Activated T-cell treated with anti-CD3 and anti-CD28 coated beads, Interleukin-2, amount 50 U/mL, for 4 hours (primary cell): ENCODE data around the gene UNC79. TPM values are rescaled to one million over a fixed set of nuclear protein-coding genes. Genes with fewer than 3 reads are reported as not detected.
A peak's percentile ranks its signal among the peaks of the same experiment; 100 is the strongest.

Experiments
- ATAC-seq, 2 donors: fragments of 200-7000 bp; cut with Tn5 transposase; one replicate each; pipeline ENCODE4 v1.10.0; 2021
- DNase-seq: peaks from one replicate; pipeline ENCODE4 v3.0.0-alpha.2; 2020
- H3K27me3 Mint-ChIP-seq: one replicate; pipeline ENCODE4 v1.8.0; 2021; ENCODE audit warnings: low read depth, mixed read lengths
- H3K36me3 Mint-ChIP-seq: one replicate; pipeline ENCODE4 v1.8.0; 2022; ENCODE audit warnings: mixed read lengths; ENCODE audit not compliant: insufficient read depth
- H3K4me1 Mint-ChIP-seq: one replicate; pipeline ENCODE4 v1.8.0; 2021; ENCODE audit warnings: low read depth, mixed read lengths
- H3K4me3 Mint-ChIP-seq: one replicate; pipeline ENCODE4 v1.8.0; 2021; ENCODE audit warnings: mild to moderate bottlenecking, moderate library complexity, mixed read lengths
- H3K9me3 Mint-ChIP-seq: one replicate; pipeline ENCODE4 v1.8.0; 2021; ENCODE audit warnings: mixed read lengths
- total RNA-seq, 3 donors: library from RNA; stranded (reverse); gene quantifications; one replicate each; pipeline ENCODE4 v1.2.1, GENCODE V29; 2021

UNC79 gene
- total RNA-seq, 3 donors from 2014 or later, result not detected

DNA sequence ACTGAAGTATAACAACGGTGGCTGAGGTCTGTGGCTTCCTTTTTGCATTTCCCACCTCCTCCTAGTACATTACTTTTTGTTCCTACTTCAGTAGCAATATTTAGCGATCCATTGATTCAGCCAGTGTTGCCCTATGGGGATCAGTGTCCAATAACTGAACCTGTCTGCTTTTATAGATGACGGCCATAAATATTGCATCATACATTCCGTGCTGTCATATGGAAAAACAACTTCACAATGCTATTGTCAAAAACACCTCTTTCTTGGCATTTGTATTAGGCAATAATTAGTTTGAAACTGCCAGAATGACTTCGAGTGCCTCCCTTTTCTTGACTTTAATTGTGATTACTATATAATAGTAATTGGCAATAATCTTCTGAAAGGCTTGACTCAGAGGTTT, 208.1 kb downstream of the UNC79 start:
- no peak for ATAC-seq
- no peak for DNase-seq
- no peak overlapping the region for H3K4me3 Mint-ChIP-seq
- H3K9me3 Mint-ChIP-seq, result no peaks in the 10 kb centered on the region
- H3K36me3 Mint-ChIP-seq, result no peaks in the 10 kb centered on the region
- H3K27me3 Mint-ChIP-seq, result peaks cover 36% of the 10 kb centered on the region
- H3K4me1 Mint-ChIP-seq, result no peaks in the 10 kb centered on the region

- H3K4me3 Mint-ChIP-seq, result no peak overlapping the region
- H3K36me3 Mint-ChIP-seq, result no peaks in the 10 kb centered on the region
- no peak for ATAC-seq
- H3K27me3 Mint-ChIP-seq, result peaks cover 37% of the 10 kb centered on the region
- H3K4me1 Mint-ChIP-seq, result no peaks in the 10 kb centered on the region
- peaks cover 6% of the 10 kb centered on the region for H3K9me3 Mint-ChIP-seq
- DNase-seq, result no peak
These were observed 212.4 kb downstream of the UNC79 start for GRCh38 chr14:93643127-93643526.

DNA sequence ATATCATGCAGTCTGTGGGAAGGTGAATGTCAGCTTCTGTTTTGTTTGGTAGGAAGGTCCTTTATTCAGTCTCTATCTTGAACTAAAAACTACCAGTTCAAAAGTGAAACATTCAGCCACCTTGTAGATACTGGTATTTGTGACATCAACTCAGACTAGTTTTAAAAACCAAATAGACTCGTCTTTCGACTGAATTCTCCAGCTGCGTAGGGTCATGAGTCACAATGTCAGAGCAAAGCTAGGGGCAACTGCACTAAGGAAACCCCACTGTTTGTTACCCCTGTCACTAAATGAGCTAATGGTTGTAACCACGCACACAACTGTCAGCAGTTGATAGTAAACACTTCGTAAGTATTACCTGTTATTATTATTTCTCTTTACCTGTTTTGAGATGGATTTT, 212.9 kb downstream of the UNC79 start:
- peaks cover 37% of the 10 kb centered on the region for H3K27me3 Mint-ChIP-seq

DNA sequence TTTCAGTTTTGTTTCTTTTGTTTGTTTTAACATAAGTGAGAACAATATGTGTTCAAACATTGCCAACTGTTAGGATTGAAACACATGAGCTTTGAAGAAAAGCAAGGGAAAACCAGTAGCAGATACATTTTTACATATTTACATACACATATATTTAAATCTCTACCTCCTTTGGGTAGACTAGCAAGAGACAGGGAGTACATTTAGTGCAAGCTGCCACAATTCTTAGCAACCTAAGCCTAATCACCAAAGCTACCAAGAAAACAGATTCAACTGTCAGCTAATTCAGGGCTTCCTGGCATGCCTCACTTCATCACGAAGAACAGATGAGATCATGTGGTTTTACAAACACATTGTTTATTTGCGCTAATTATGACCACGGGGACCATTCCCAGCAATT, 214.5 kb downstream of the UNC79 start:
- ATAC-seq, result no peak
- Mint-ChIP-seq H3K27me3 (peaks cover 29% of the 10 kb centered on the region), H3K9me3 (peaks cover 10% of the 10 kb centered on the region), H3K36me3 (no peaks in the 10 kb centered on the region), H3K4me3 (no peak overlapping the region), H3K4me1 (no peaks in the 10 kb centered on the region)
- no peak for DNase-seq

More for the DNA sequence above, 212.9 kb downstream of the UNC79 start:
- Mint-ChIP-seq H3K9me3 (peaks cover 10% of the 10 kb centered on the region), H3K4me1 (no peaks in the 10 kb centered on the region), H3K4me3 (no peak overlapping the region), H3K36me3 (no peaks in the 10 kb centered on the region)
- no peak for ATAC-seq
- DNase-seq, result no peak

- ATAC-seq, result peak; percentile 85
- DNase-seq, result no peak
- Mint-ChIP-seq H3K9me3 (peaks cover 10% of the 10 kb centered on the region), H3K27me3 (peaks cover 29% of the 10 kb centered on the region), H3K36me3 (no peaks in the 10 kb centered on the region), H3K4me3 (no peak overlapping the region), H3K4me1 (no peaks in the 10 kb centered on the region)
These were observed 217.9 kb downstream of the UNC79 start for GRCh38 chr14:93648440-93649168.

- Mint-ChIP-seq H3K27me3 (peaks cover 35% of the 10 kb centered on the region), H3K4me1 (no peaks in the 10 kb centered on the region), H3K9me3 (no peaks in the 10 kb centered on the region), H3K4me3 (no peak overlapping the region), H3K36me3 (no peaks in the 10 kb centered on the region)
- no peak for ATAC-seq
- DNase-seq, result no peak
These were observed 223.9 kb downstream of the UNC79 start for GRCh38 chr14:93654599-93654998.

DNA sequence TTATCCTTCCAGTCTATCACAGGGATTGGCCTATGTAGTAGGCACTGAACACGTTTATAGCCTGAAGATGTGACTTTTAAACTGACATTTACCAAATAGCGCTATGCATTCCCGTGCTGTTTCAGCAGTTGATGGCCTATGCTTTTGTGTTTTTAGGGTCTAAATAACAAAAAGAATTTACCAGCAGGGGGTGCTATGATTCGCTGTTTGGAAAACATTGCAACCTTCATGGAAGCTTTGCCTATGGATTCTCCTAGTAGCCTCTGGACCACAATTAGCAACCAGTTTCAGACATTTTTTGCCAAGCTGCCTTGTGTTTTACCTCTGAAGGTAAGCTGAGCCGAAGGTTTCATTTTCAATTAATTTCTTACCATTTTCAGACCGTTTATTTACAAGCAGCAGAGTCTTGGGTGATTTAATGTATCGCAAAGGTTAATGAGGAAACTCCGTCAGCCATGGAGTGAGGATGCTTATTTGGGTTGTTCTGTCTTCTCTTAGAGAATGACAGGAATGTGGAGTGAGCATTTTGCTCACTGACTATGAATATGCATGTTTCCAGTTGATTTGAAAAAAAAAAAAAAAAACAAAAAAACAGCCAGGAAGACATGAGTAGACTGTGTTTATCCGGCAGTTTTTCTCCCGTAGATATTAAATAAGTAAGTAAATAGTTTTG, 224.5 kb downstream of the UNC79 start:
- no peaks in the 10 kb centered on the region for H3K4me1 Mint-ChIP-seq
- no peaks in the 10 kb centered on the region for H3K9me3 Mint-ChIP-seq
- ATAC-seq, result no peak
- H3K27me3 Mint-ChIP-seq, result peaks cover 35% of the 10 kb centered on the region
- DNase-seq, result no peak
- no peaks in the 10 kb centered on the region for H3K36me3 Mint-ChIP-seq
- H3K4me3 Mint-ChIP-seq, result no peak overlapping the region

GRCh38 chr14:93657875-93658274, 227.1 kb downstream of the UNC79 start:
- no peaks in the 10 kb centered on the region for H3K4me1 Mint-ChIP-seq
- no peak overlapping the region for H3K4me3 Mint-ChIP-seq
- H3K27me3 Mint-ChIP-seq, result peaks cover 30% of the 10 kb centered on the region
- H3K36me3 Mint-ChIP-seq, result no peaks in the 10 kb centered on the region
- no peak for DNase-seq
- H3K9me3 Mint-ChIP-seq, result no peaks in the 10 kb centered on the region
- ATAC-seq, result no peak

DNA sequence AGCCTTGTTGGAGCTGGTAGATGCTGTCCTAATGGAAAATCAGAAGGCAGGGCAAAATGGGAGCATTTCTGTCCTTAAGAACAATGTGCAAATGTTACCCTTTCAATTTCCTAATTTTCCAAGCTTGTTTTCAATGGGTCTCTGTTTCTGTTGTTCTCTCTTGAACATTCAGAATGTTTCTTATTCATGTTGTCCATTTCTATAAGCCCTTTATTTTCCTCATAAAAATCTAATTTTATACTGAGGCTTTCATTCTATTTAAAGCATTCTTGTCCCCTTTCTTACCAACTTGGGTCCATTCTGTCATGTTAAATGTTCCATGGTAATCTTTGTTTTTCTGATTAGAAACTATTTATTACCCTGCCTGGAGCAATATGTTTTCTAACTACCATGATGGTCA, 232.6 kb downstream of the UNC79 start:
- H3K4me1 Mint-ChIP-seq, result no peaks in the 10 kb centered on the region
- H3K27me3 Mint-ChIP-seq, result peaks cover 4% of the 10 kb centered on the region
- DNase-seq (no peak), ATAC-seq (no peak)
- peaks cover 28% of the 10 kb centered on the region for H3K9me3 Mint-ChIP-seq
- peaks cover 2% of the 10 kb centered on the region for H3K36me3 Mint-ChIP-seq
- no peak overlapping the region for H3K4me3 Mint-ChIP-seq

DNA sequence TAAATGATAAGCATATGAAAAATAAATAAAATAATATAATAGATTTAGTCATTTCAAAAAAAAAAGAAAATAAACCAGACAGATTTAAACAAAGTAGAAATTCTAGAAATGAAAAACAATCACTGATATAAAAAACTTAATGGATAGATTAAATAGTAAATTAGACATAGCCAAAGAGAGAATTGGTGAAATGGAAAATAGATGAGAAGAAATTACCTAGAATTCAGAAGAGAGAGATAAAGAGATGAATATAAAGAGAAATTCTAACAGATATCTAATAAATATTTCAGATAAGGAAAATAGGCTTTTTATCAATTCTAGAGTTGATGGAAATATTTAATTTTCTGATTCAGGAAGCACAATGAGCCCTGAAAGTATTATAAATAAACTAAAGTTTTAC, 234.4 kb downstream of the UNC79 start:
- Mint-ChIP-seq H3K36me3 (peaks cover 2% of the 10 kb centered on the region), H3K4me3 (no peak overlapping the region), H3K9me3 (peaks cover 28% of the 10 kb centered on the region), H3K27me3 (peaks cover 2% of the 10 kb centered on the region), H3K4me1 (no peaks in the 10 kb centered on the region)
- ATAC-seq (no peak), DNase-seq (no peak)

DNA sequence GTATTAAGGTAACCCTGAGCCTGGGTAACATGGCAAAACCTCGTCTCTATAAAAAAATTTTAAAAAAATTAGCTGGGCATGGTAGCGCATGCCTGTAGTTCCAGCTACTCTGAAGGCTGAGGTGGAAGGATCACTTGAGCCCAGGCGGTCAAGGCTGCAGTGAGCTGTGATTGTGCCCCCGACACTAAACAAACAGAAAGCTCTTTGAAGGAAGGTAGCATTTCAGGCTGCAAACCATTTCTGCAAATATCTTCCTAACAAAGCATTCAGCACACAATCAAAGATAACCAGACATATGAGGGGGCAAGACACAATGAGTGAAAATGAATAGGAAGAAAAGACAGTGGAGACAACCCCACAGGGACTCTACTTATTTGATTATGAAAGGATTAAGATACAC, 238.9 kb downstream of the UNC79 start:
- Mint-ChIP-seq H3K36me3 (peaks cover 2% of the 10 kb centered on the region), H3K9me3 (peaks cover 26% of the 10 kb centered on the region), H3K4me3 (no peak overlapping the region), H3K27me3 (peaks cover 2% of the 10 kb centered on the region), H3K4me1 (no peaks in the 10 kb centered on the region)
- no peak for DNase-seq
- no peak for ATAC-seq

DNA sequence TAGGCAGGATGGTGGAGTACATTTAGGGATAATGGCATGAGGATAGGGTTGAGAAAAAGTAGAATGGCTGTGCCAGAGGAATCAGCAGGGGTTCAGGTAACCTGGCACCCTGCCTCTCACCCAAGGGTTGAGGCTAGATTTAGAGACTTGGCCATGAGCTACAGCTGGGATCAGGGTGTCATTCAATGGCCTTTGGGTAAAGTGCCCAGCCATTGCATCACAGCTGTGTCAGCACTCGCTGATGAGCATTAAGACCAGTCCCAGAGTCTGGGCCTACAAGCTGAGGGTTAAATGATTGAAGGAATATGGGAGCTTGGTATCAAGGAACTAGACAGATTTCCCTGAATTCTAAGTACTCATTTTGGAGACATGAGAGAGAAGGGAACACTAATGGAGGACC, 243.6 kb downstream of the UNC79 start:
- Mint-ChIP-seq H3K9me3 (no peaks in the 10 kb centered on the region), H3K36me3 (no peaks in the 10 kb centered on the region), H3K4me3 (no peak overlapping the region), H3K4me1 (no peaks in the 10 kb centered on the region), H3K27me3 (peaks cover 9% of the 10 kb centered on the region)
- DNase-seq (no peak), ATAC-seq (no peak)

DNA sequence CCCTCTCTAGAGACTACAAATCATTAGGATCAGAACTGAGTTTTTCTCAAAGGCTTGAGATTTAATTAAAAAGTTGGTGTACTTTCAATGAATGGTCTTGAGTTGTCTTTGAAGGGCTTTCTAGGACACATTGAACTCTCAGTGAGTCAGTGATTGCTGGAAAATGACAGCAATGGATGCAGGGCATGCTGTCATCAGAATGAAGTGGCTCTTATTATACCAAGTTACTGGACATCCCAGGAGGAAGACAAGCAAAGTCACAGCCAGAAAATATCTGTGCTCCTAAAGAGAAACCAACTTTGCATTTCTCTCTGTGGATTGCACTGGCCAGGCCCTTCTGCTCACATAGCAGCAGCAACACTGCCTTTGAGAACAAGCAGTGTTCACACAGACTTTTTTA, 244.9 kb downstream of the UNC79 start:
- ATAC-seq (no peak), DNase-seq (no peak)
- H3K4me1 Mint-ChIP-seq, result no peaks in the 10 kb centered on the region
- H3K27me3 Mint-ChIP-seq, result peaks cover 11% of the 10 kb centered on the region
- no peaks in the 10 kb centered on the region for H3K9me3 Mint-ChIP-seq
- H3K36me3 Mint-ChIP-seq, result no peaks in the 10 kb centered on the region
- H3K4me3 Mint-ChIP-seq, result no peak overlapping the region

DNA sequence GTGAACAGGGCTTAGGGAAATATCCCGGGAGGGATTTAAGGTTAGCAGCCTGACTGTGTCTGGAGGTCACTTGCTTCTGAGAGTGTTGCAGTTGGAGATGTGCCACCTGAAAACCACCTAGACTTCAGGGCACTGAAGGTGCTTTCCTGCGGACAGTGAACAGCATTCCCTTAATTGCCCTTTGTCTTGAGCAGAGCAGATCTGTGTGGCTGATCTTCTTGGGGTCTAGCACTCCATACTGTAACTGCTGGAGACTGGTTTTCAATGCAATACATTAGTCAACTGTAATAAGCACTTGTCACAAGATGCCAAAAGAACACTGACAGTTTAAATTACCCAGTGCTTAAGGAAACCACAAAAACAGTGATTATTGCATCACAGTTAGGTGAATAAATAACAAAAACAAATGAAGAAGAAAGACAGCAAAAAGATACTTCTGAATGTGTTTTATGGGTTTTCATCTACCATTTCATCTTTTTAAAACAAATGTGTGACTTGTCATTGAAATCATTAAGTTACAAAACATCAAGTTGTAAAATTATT, 245.7 kb downstream of the UNC79 start:
- no peaks in the 10 kb centered on the region for H3K4me1 Mint-ChIP-seq
- DNase-seq (no peak), ATAC-seq (no peak)
- H3K4me3 Mint-ChIP-seq, result no peak overlapping the region
- H3K9me3 Mint-ChIP-seq, result no peaks in the 10 kb centered on the region
- H3K27me3 Mint-ChIP-seq, result peaks cover 12% of the 10 kb centered on the region
- H3K36me3 Mint-ChIP-seq, result no peaks in the 10 kb centered on the region

DNA sequence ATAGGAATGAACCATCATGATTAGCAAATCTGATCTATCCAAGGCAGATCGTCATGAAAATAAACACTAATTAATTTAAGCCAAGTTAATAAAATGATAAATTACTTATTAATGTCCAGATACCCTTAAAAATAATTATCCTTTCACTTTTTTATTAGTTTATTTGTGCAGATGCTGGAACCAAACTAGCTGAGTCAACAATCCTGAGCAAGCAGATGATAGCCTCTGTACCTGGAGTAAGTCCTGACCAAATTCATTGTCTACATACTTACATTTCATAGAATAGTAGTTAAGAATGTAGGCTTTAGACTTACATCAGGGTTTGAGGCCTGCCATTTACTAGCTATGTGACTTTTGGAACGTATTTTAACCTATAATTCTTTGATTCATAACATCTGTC, 251.7 kb downstream of the UNC79 start:
- no peak for ATAC-seq
- Mint-ChIP-seq H3K4me1 (no peaks in the 10 kb centered on the region), H3K27me3 (peaks cover 26% of the 10 kb centered on the region), H3K36me3 (no peaks in the 10 kb centered on the region), H3K4me3 (no peak overlapping the region), H3K9me3 (no peaks in the 10 kb centered on the region)
- DNase-seq, result no peak
